Hematopoietic multipotent progenitor cell treated with erythropoietin and hydrocortisone succinate and interleukin-3 and kit ligand, for 6 days (in vitro differentiated cells): ENCODE data around the gene TEX52.
"Not testable (repeated sequence)": the region's sequence is repeated elsewhere in the genome, so short reads cannot be mapped to it uniquely, and the experiment has no call there.

Source experiments
- DNase-seq: peaks from one replicate; pipeline ENCODE4 v3.0.0-alpha.2; 2015

Gene TEX52

DNA sequence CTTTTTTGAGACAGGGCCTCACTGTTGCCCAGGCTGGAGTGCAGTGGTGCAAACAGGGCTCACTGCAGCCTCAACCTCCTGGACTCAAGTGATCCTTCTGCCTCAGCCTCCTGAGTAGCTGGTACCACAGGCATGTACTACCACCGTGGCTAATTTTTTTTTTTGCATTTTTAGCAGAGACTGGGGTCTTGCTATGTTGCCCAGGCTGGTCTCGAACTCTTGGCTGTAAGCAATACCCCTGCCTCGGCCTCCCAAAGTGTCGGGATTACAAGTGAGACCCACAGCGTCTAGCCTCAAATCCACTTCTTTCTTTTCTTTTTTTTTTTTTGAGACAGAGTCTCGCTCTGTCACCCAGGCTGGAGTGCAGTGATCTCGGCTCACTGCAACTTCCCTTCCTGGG, 6.6 kb upstream of the TEX52 start:
- not testable (repeated sequence) for DNase-seq

DNA sequence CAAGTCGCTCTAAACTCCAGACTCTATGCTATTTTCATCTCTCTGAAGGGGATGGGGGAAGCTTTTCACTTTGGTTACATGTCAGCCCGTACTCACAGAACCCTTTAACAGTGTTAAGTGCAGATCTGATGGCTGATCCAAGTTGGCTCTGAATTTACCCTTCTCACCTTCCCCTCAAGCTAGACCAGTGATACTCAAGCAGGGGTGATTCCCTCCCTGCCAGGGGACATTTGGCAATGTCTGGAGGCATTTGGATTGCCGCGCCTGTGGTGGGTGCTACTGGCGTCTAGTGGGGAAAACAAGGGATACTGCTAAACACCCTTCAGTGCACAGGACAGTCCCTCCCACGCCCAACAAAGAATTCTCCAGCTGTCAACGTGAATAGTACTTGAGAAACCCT, 6.0 kb upstream of the TEX52 start:
- no peak for DNase-seq

DNA sequence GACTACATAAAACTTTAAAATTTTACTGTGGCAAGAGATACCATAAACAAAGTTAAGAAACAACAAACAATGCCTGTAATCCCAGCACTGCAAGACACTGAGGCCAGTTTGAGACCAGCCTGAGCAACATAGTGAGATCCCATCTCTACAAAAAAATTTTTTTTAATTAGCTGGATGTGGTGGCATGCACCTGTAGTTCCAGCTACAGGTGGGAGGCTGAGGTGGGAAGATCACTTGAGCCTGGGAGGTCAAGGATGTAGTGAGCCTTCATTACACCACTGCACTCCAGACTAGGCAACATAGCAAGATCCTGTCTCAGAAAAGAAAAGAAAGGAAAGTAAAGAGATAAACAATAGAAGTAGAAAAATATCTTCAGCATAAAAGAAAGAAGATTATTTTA, 3.3 kb upstream of the TEX52 start:
- DNase-seq, result no peak

DNA sequence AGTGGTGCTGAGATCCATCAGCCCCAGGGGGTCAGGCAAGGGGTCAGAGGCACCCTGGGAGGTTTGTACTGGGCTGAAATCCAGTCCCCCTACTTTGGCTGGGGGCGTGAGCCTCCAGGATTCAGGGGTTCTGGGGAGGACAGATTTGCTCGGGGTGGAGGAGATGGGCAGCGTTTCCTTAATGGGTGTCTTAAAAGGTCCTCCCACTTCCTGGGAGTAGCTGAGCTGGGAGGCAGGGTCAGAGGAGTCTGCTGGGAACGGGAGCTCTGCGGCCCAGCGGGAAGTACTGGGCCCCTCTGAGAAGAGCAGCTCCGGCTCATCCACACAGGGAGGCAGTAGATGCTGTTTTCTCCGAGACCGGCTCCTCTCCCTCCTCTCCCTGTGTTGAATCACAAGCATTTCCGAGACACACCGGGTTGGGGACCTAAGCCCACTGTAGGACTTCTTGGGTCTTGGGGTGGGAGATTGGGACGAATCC, 2.1 kb upstream of the TEX52 start:
- no peak for DNase-seq

DNA sequence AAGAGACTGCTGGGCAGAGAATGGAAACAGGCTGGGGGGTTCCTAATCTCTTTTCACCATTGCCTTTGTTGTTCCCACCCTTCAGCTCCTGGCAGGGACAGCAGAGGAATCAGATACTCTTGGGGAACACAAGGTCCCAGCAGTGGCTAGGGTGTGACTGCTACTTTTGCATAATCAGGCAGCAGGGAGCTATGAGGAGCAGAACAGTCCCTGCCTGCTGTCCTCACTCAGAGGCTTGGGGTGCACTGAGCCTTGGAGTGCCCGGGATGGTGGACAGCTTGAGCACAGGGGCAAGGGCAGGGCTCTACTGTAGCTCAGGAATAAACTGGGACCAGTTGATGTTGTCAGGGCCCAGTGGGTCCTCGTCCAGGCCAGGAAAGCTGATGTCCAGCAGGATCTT, 1.5 kb upstream of the TEX52 start:
- no peak for DNase-seq

DNA sequence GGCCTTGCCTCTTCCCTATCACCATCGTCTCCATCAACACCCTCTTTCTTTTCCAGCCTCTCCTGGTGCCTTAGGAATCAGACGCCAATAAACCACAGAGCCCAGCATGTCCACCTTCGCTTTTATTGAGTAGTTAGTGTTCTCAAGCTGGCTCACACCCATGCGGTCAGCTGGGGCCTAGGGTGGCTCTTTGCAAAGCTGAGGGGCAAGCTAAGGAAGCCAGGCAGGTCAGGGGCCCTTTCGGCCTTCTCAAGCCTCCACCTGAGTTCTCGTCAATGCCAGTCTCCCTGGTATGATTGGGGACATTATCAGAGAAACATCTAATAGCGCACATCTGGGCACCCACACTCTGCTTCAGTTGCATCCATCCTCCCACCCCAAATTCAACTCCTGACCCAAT, 737 bp upstream of the TEX52 start:
- no peak for DNase-seq

DNA sequence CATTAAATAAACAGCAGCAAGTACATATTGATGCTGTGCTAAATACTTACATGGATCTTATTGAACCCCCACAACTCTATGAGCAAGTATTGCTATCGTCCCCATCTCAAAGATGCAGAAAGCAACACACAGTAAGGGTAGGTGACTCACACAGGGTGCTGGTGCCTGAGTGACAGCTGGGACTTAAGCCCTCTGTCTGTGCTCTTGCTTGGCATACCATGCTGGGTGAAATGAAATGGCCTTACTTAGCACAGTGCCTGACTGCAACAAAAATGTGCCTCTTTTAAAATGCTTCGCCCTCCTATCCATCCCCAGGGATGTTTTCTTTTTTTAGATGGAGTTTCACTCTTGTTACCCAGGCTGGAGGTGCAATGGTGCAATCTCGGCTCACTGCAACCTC, 788 bp downstream of the TEX52 start:
- no peak for DNase-seq

DNA sequence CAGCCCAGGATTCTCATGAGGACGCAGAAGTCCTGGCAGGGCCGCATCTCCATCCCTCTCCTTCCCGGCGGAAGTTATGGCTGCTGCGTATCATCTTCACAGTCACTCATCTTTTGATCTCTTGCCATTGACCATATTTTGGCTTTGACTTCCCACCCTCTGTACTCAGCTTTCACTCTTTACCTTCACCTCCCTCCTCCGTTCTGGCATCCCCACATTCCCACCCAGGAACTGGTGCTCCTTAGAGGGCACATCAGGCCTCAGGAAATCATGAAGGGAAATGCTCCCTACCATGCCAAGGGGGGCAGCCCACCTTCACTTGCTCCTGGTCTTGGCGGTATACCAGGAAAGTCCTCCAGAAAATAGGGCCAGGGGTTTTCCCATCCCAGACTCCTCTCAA, 1.3 kb downstream of the TEX52 start:
- no peak for DNase-seq

DNA sequence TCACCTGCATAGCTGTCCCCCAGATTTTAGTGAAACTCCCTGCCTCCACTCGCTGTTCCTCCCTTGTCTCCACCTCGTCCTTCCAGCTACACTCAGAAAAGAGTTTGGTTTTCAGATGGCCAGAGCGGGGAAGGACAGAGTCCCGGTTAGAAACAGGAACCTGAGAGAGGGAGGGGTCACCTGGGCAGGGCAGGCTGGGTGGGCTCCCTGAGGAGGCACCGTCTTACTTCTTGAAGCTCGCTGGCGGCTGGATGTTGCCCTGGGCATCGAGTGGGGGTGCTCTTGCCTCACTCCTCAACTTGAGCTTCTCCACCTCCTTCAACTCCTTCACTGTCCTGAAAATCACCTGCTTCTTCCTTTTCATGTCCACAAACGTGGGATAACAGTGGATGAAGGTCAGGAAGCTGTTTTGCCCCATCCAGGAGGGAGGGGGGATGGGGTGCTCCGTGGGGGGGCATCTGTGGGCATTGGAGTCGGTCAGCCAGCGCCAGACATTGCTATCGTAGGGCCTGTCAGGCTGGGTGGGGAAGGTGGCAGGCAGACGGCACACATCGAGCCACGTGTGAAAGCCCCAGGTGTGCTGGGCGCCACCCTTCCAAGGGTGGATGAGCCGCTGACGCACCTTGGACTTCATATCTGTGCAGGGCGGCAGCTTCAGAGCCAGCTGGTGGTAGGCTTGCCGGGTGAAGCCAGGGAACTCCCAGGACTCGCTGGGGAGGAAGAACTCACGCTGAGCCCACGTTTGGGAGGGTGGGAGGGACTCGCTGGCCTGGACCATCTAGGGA, 2.0 kb downstream of the TEX52 start:
- no peak for DNase-seq

DNA sequence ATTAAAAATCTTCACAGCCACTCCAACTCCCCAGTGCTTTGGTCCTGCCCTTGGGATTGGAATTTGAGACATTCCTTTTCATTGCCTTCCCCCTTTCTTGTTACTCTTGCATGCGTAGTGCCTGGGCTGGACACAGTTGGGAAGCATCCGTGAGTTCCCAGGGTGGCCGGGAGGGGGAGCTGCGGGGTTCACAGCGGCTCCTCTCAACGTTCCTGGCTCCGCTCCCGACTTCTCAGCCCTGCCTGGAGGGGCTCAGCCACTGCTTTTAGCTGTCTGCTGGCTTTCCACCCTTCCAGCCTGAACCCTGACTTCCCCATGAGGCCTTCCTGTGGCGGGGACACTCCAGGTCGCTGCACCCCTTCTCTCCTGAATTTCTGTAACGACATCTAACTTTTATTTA, 3.2 kb downstream of the TEX52 start:
- peak; percentile 85 for DNase-seq

DNA sequence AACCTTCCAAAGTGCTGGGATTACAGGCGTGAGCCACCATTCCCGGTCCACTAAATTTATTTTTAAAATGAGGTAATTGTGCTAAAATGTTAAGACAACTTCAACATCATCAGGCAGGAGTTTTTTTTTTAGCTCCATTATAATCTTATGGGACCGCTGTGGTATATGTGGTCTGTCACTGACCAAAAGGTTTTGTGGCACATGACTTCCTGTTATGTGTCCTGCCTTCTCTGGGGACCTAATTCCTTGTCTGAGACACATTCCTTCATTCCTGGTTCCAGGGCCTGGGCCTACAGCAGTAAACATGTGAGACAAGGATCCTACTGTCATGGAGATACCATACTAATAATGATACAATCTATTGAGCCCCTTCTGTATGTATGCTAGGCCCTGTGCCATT, 4.9 kb downstream of the TEX52 start:
- DNase-seq, result no peak

DNA sequence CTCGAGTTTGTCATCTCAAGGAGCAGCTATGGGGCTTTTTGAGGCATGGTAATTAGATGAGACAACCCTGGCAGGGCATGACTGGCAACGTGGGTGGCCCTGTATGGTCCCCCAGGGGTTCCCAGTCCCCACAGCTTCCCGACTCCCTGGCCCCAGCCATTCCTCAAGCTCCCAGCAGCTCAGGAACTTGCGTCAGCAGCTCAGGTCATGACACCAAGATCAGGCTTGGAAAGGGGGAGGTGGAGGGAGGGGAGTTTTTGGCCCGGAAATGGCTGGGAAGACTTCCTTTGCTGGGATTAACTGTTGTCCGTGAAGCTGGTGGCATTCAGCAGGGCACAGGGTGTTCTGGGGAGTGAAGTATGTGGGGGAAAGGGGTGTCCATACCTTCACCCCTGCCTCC, 11.6 kb downstream of the TEX52 start:
- DNase-seq, result no peak

DNA sequence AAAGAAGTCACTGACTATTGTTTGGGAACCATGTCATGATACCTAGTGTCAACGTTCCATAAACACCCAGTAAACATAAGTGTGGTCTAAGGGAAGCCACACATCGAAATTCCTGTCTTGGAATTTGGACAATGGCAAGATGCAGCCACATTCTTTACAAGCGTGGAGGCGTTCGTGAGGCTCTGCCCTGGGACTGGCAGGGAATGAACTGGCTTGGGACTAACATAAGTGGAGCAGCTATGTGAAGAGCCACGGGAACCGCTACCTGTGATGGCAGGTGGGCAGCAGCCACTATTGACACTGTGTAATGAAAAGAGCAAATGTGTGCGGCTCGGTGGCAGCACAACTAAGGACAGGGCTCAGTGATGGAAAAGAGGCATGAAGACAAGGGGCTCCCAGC, 12.1 kb downstream of the TEX52 start:
- DNase-seq, result no peak

DNA sequence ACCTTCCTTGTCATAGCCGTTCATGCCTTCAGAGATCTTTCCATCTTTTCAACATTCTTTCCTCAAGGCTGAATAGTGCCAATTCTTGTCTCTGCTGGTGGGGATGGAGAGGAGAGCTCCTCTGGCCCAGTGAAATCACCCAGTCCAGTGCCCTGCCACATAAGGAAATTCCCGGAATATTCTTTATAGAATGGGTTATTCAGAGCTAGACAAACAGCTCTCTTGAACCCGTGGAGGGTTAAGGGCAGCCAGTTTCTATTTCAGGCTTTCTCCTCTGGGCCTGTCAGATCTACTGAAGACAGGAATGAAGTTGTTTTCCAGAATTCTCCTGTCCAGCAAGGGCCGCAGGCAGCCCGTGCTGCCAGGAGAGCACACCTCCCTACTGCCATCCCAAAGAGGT, 13.9 kb downstream of the TEX52 start:
- DNase-seq, result no peak

DNA sequence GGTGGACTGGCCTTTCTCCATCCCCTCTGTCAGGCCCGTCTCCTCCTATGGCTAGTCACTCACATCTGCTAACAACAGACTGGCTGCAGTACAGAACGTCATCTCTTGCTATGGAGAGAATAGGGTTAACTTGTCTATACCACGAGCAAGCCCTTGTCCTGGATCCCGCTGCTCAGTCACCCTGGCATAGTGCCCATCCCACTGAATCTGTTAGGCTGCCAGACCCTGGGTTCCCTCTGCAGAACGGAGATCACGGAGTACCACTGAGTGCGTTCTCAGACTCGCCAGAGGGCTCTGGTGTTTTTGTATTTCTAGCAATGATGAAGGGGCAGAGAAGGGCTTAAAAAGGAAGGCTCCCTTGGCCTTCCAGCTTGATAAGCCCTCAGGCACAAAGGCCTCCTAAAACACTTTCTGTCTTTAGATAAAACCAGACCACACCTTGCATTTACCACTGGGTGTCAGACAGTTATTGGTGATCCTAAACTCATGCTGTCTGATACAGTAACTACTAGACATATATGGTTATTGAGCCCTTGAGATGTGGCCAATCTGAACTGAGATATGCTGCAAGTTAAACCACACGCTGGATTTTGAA, 15.7 kb downstream of the TEX52 start:
- peak; percentile 90 for DNase-seq

DNA sequence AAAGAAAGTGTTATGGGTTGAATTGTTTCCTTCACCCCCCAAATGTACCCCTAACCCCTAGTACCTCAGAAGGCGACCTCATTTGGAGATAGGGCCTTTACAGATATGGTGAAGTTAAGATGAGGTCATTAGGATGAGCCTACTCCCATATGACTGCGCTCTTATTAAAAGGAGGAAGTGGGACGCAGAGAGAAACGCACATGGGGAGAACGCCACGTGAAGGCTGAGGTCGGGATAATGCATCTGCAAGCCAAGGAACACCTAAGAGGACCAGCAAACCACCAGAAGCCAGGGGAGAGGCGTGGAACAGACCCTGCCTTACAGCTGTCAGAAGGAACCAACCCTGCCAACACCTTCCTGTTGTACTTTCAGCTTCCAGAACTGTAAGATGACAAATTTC, 20.3 kb downstream of the TEX52 start:
- no peak for DNase-seq

DNA sequence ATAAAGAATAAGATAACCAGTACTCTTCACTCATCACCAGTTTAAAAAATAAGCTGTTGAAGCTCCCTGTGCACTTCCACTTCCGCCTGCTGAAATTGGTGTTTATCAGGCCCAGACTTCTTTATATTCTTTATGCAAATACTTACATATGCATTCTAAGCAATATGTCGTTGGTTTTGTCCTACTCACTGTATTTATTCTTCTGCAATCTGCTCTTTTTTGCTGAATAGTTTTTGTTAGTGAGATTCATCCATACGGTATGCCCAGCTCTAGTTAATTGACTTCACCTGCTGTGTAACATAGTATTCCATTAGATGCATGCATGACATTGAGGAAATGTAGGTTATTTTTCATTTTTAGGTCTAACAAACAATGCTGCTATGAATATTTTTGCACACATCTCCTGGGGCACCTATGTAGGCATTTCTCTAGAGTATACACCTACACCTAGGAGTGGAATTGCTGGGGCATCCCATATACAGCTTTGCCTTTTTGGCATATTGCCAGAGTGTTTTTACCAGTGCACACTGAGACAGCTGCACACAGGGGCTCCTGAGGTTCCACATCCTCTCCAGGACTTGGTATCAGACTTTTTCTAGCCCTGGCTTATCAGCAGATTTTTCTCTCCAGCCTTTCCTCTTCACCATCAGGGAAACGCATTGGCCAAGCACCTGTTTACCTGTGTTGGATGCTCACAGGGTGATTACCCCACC, 21.0 kb downstream of the TEX52 start:
- no peak for DNase-seq

DNA sequence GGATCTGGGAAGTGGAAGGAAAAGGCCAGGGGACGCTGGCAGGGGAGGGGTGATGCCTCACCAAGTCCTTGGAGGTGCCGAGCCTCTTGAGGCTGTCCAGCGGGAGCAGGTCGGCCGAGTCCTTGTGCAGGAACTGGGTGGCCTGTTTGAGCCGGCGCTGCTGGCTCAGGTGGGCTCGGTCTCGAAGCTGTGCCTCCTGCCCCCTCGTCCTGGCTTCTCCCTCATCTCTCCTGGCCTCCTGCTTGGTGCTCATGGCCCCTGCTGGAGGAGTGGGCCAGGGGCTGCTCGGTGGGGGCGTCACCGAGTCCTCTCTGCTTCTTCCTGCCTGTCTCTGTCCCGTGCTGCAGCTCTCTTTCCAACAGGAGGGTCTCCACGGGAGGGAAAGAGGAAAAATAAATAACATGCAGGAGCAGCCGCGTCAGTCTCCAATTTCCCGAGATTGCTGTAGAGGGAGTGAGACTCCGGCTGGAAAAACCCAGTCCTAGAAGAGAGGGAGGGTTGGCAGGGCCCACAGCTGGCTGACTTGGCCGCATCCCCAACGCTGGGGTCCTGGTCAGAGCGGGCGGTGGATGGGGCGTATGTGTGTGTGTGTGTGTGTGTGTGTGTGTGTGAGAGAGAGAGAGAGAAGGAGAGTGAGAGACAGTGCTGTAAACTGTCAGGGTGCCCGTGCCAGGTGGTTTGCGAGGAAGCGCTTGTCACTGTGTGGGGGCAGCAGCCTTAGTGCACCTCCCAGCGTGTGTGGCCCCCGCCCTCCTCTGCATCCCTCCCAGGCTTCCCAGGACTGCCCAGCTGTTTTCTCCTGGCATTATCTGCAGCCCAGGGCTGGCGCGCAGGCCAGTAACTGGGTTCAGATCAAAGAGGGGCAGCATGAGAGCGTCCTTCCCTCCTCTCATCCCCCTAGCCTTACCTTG, 22.0 kb downstream of the TEX52 start, which contains the start of gene NRIP2:
Gene NRIP2 (minus strand): TSS at position 455 of the 911 bp plus-strand sequence. CDS start 52 bp downstream, at position 403.
- DNase-seq, result no peak

DNA sequence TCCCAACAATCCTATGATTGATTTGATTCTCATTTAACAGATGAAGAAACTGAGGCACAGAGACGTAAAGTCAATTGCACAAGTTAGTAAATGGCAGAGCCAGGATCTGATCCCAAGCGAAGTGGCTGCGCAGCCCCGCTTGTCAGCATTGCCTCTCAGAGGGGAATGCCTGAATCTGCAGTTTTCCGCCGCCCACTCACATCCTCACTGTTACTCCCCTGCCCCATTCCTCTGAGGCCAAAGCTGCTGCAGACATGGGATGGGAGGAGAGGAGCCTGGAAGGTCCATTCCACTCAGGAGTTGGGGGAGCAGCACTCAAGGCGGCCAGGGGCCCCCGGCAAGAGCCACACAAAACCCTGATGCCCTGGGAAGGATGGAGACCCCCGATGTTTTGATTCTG, 23.0 kb downstream of the TEX52 start:
- DNase-seq, result no peak

DNA sequence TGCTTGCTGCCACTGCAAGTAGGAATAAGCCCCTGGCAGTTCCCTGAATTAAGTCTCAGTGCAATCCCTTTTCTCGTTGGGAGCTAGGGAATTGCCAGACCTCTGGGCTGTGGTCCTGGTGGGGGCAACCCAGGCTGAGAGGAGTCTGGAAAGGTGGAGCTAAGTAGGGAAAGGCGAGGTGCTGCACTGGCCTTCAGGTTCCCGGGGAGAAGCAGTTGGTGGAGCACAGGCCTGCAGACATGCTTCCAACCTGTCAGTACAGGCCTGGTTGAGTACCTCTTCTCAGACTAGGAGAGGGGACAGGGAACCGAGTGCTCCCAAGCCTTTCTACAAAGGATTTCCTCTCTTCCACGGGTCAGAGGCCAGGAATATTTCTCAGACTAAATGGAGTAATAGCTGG, 23.5 kb downstream of the TEX52 start:
- no peak for DNase-seq

DNA sequence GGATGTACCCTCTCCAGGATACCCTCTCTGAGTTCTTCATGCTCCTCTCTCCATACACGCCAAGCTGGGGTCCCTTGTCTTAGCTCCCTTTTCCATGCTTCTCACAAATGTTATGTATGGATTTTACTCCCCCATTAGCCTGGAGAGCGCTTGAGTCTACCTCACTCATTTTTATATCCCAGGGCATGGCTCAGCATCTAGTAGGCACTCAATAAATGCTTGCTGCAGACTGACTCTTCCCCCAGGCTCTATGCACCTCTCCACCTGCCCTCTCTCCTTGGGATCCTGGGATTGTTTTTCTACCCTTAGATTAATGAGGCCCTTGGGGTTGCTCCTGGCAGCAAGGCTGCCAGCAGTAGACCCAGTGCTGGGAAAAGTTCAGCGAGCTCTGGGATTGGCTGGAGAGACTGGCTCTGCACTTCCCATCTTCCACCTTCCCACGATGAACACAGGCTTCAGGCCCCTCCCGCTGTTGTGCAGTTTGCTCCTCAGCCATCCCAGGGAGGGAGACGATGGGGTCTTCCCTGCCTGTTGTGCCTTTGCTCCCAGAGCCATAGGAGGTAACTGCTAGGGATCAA, 24.2 kb downstream of the TEX52 start:
- DNase-seq, result no peak

DNA sequence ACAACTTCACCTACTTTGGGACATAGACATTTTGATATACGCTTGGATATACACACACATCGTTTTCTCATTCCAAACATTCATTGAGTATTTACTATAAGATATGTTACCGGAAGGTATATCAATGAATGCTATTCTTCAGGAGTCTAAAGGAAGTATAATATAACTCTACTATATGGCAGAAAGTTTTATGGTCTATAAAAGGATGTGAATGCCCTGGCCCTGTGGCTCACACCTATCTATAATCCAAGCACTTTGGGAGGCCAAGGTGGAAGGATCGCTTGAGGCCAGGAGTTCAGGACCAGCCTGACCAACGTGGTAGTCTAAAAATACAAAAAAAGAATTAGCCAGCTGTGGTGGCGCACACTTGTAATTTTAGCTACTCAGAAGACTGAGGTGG, 27.6 kb downstream of the TEX52 start:
- DNase-seq, result no peak
